HFFc6 (cell line): ENCODE results near the gene TIGAR. TPM values are rescaled to one million over a fixed set of nuclear protein-coding genes. Genes with fewer than 3 reads are reported as not detected.
A peak's percentile ranks its signal among the peaks of the same experiment; 100 is the strongest.

ENCODE experiments used
- DNase-seq: peaks from one replicate; pipeline ENCODE4 v3.0.0-alpha.2; 2018
- H3K27ac Mint-ChIP-seq: 2 replicates; pipeline ENCODE4 v1.8.0; 2020; ENCODE audit warnings: mild to moderate bottlenecking, mixed read lengths
- H3K27me3 Mint-ChIP-seq: 2 replicates; pipeline ENCODE4 v1.8.0; 2021; ENCODE audit warnings: mild to moderate bottlenecking, moderate library complexity, mixed read lengths; ENCODE audit not compliant: insufficient read depth
- H3K36me3 Mint-ChIP-seq: 2 replicates; pipeline ENCODE4 v1.8.0; 2021; ENCODE audit warnings: low read depth, mixed read lengths
- H3K4me1 Mint-ChIP-seq: 2 replicates; pipeline ENCODE4 v1.8.0; 2020; ENCODE audit warnings: low read depth, mixed read lengths
- H3K4me3 Mint-ChIP-seq: 2 replicates; pipeline ENCODE4 v1.8.0; 2020; ENCODE audit warnings: mild to moderate bottlenecking, moderate library complexity, mixed read lengths
- H3K9me3 Mint-ChIP-seq: 2 replicates; pipeline ENCODE4 v1.8.0; 2020; ENCODE audit warnings: mild to moderate bottlenecking, mixed read lengths
- CTCF ChIP-seq: fragments of 200-600 bp; sonication (generic); IDR thresholded peaks from 2 replicates; pipeline ENCODE4 v1.5.0; 2021; ENCODE audit warnings: antibody characterized with exemption, mild to moderate bottlenecking
- total RNA-seq, 6 experiments: library from RNA; stranded (reverse); fragmentation: NEBNext Ultra II Directional; extraction: Animal tissue kit (Norgen Biotek cat#: 25700); gene quantifications; 2 replicates in 1 of 6; 3 replicates in 5 of 6; pipeline ENCODE4 v1.2.3, GENCODE V29; 2021

TIGAR gene
- total RNA-seq, 6 experiments from 2014 or later: 29.9 to 51.8 (median 41.8) TPM

- Mint-ChIP-seq H3K27ac (no peak overlapping the region), H3K9me3 (no peaks in the 10 kb centered on the region), H3K4me3 (no peak overlapping the region), H3K36me3 (no peaks in the 10 kb centered on the region), H3K4me1 (peaks cover 13% of the 10 kb centered on the region), H3K27me3 (peaks cover 30% of the 10 kb centered on the region)
- TF ChIP-seq CTCF: no peak
- DNase-seq: no peak
Observed at GRCh38 chr12:4303750-4304149, 17.3 kb upstream of the TIGAR start.

- no peaks in the 10 kb centered on the region for H3K36me3 Mint-ChIP-seq
- peak; percentile 81 for DNase-seq
- peak; percentile 82 for TF ChIP-seq CTCF
- peaks cover 13% of the 10 kb centered on the region for H3K4me1 Mint-ChIP-seq
- no peak overlapping the region; the same call in 1 of the 2 replicates for H3K27ac Mint-ChIP-seq
- H3K9me3 Mint-ChIP-seq: no peaks in the 10 kb centered on the region
- peak overlapping the region; percentile 75 for H3K4me3 Mint-ChIP-seq
- H3K27me3 Mint-ChIP-seq: peaks cover 16% of the 10 kb centered on the region
Observed at GRCh38 chr12:4307593-4308333, 13.2 kb upstream of the TIGAR start.

GRCh38 chr12:4308334-4308950 is 12.6 kb upstream of the TIGAR start:
- H3K4me3 Mint-ChIP-seq: peak overlapping the region; percentile 75; the same call in 1 of the 2 replicates
- no peaks in the 10 kb centered on the region for H3K36me3 Mint-ChIP-seq
- peaks cover 15% of the 10 kb centered on the region for H3K27me3 Mint-ChIP-seq
- TF ChIP-seq CTCF: no peak
- no peak overlapping the region for H3K27ac Mint-ChIP-seq
- H3K9me3 Mint-ChIP-seq: no peaks in the 10 kb centered on the region
- peaks cover 13% of the 10 kb centered on the region for H3K4me1 Mint-ChIP-seq
- DNase-seq: no peak

- no peak for TF ChIP-seq CTCF
- no peak overlapping the region for H3K27ac Mint-ChIP-seq
- H3K4me3 Mint-ChIP-seq: no peak overlapping the region
- peaks cover 13% of the 10 kb centered on the region for H3K27me3 Mint-ChIP-seq
- no peaks in the 10 kb centered on the region for H3K9me3 Mint-ChIP-seq
- peaks cover 13% of the 10 kb centered on the region for H3K4me1 Mint-ChIP-seq
- no peak for DNase-seq
- H3K36me3 Mint-ChIP-seq: no peaks in the 10 kb centered on the region
Observed at GRCh38 chr12:4311776-4312175, 9.2 kb upstream of the TIGAR start.

GRCh38 chr12:4312251-4312650 is 8.8 kb upstream of the TIGAR start:
- H3K9me3 Mint-ChIP-seq: no peaks in the 10 kb centered on the region
- H3K4me3 Mint-ChIP-seq: no peak overlapping the region
- no peak overlapping the region for H3K27ac Mint-ChIP-seq
- H3K36me3 Mint-ChIP-seq: no peaks in the 10 kb centered on the region
- H3K4me1 Mint-ChIP-seq: peaks cover 13% of the 10 kb centered on the region
- H3K27me3 Mint-ChIP-seq: peaks cover 13% of the 10 kb centered on the region
- no peak for TF ChIP-seq CTCF
- no peak for DNase-seq
